DOHH2 (cell line): Measurements from ENCODE around the gene YIPF4.

ENCODE experiments used
- H3F3A ChIP-seq: fragments of 200-600 bp; sonication (generic), shearing (Covaris generic); 2 replicates; pipeline ENCODE4 v1.6.0; 2016; ENCODE audit warnings: antibody characterized with exemption, mild to moderate bottlenecking; ENCODE audit not compliant: control insufficient read depth, insufficient read depth
- H3K27ac ChIP-seq: fragments of 200-600 bp; sonication (generic); 2 replicates; pipeline ENCODE4 v1.5.1; 2014; ENCODE audit warnings: low read depth, mild to moderate bottlenecking, low read length, moderate library complexity
- H3K27me3 ChIP-seq: fragments of 200-600 bp; sonication (generic); 2 replicates; pipeline ENCODE4 v1.6.1; 2014; ENCODE audit warnings: mild to moderate bottlenecking, low read length, mixed read lengths; ENCODE audit not compliant: control insufficient read depth
- H3K36me3 ChIP-seq: fragments of 200-600 bp; sonication (generic); 2 replicates; pipeline ENCODE4 v1.6.1; 2014; ENCODE audit warnings: mild to moderate bottlenecking, low read length, moderate library complexity, mixed read lengths; ENCODE audit not compliant: control insufficient read depth
- H3K4me1 ChIP-seq: fragments of 200-600 bp; sonication (generic); 2 replicates; pipeline ENCODE4 v1.6.1; 2014; ENCODE audit warnings: mild to moderate bottlenecking, low read length, mixed read lengths; ENCODE audit not compliant: control insufficient read depth
- H3K4me2 ChIP-seq: fragments of 200-600 bp; sonication (generic); 2 replicates; pipeline ENCODE4 v1.6.0; 2014; ENCODE audit warnings: mild to moderate bottlenecking, low read length, moderate library complexity
- H3K4me3 ChIP-seq: fragments of 200-600 bp; sonication (generic); 2 replicates; pipeline ENCODE4 v1.5.1; 2014; ENCODE audit warnings: mild to moderate bottlenecking, low read length, mixed read lengths
- H3K79me2 ChIP-seq: fragments of 200-600 bp; sonication (generic); 2 replicates; pipeline ENCODE4 v1.6.1; 2014; ENCODE audit warnings: mild to moderate bottlenecking, low read length, mixed read lengths; ENCODE audit not compliant: control insufficient read depth
- H3K9me2 ChIP-seq: fragments of 200-600 bp; sonication (generic); replicated peaks from 2 replicates; pipeline ENCODE4 v1.6.1; 2014; ENCODE audit warnings: mild to moderate bottlenecking, low read length, mixed read lengths; ENCODE audit not compliant: control insufficient read depth
- H3K9me3 ChIP-seq: fragments of 200-600 bp; sonication (generic); 2 replicates; pipeline ENCODE4 v1.6.1; 2014; ENCODE audit warnings: antibody characterized with exemption, low read length, mixed read lengths; ENCODE audit not compliant: control insufficient read depth, insufficient read depth
- H4K20me1 ChIP-seq: fragments of 200-600 bp; sonication (generic); 2 replicates; pipeline ENCODE4 v1.6.0; 2014; ENCODE audit warnings: low read depth, mild to moderate bottlenecking, antibody characterized with exemption, low read length, moderate library complexity; ENCODE audit not compliant: control insufficient read depth, insufficient read depth
- EZH2phosphoT487 ChIP-seq: fragments of 200-600 bp; sonication (generic); IDR thresholded peaks from 2 replicates; pipeline ENCODE4 v1.6.1; 2017; ENCODE audit warnings: borderline replicate concordance, mild to moderate bottlenecking, antibody characterized with exemption, low read length, moderate library complexity, mixed read lengths
- TF ChIP-seq, protein P1 (sequence below): fragments of 200-600 bp; sonication (generic); IDR thresholded peaks from one replicate; pipeline ENCODE4 v1.5.1; 2014; ENCODE audit warnings: antibody characterized with exemption, mild to moderate bottlenecking, low read depth, low read length; ENCODE audit not compliant: poor library complexity, severe bottlenecking

Gene YIPF4

DNA sequence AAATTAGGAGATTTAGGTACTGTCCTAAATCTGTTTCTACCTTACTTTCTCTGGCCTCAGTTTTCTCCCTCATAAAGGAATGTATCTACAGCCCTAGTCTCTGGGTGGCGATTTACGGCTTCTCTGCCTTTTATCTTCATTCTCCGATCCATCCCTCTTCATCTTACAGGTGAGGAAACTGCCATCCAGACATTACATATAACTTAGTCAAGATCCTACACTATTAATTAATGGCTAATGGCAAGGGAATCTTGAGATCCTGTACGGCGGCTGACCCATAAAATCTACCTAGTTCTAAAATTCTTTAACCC lies 386 bp upstream of the YIPF4 start:
- peaks cover 42% of the 10 kb centered on the region for H3K79me2 ChIP-seq
- TF ChIP-seq, protein P1, sequence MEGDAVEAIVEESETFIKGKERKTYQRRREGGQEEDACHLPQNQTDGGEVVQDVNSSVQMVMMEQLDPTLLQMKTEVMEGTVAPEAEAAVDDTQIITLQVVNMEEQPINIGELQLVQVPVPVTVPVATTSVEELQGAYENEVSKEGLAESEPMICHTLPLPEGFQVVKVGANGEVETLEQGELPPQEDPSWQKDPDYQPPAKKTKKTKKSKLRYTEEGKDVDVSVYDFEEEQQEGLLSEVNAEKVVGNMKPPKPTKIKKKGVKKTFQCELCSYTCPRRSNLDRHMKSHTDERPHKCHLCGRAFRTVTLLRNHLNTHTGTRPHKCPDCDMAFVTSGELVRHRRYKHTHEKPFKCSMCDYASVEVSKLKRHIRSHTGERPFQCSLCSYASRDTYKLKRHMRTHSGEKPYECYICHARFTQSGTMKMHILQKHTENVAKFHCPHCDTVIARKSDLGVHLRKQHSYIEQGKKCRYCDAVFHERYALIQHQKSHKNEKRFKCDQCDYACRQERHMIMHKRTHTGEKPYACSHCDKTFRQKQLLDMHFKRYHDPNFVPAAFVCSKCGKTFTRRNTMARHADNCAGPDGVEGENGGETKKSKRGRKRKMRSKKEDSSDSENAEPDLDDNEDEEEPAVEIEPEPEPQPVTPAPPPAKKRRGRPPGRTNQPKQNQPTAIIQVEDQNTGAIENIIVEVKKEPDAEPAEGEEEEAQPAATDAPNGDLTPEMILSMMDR, result no peak
- TF ChIP-seq EZH2phosphoT487, result no peak
- H4K20me1 ChIP-seq, result no peaks in the 10 kb centered on the region
- peaks cover 15% of the 10 kb centered on the region for H3K4me1 ChIP-seq
- H3K9me2 ChIP-seq, result no peaks in the 10 kb centered on the region
- no peaks in the 10 kb centered on the region for H3K9me3 ChIP-seq
- peak overlapping the region; percentile 14; the same call in 1 of the 2 replicates for H3K27ac ChIP-seq
- H3K4me2 ChIP-seq, result peak overlapping the region; percentile 81
- H3K27me3 ChIP-seq, result no peaks in the 10 kb centered on the region
- peak overlapping the region; percentile 98 for H3K4me3 ChIP-seq
- no peaks in the 10 kb centered on the region for H3F3A ChIP-seq
- H3K36me3 ChIP-seq, result peaks cover 11% of the 10 kb centered on the region

DNA sequence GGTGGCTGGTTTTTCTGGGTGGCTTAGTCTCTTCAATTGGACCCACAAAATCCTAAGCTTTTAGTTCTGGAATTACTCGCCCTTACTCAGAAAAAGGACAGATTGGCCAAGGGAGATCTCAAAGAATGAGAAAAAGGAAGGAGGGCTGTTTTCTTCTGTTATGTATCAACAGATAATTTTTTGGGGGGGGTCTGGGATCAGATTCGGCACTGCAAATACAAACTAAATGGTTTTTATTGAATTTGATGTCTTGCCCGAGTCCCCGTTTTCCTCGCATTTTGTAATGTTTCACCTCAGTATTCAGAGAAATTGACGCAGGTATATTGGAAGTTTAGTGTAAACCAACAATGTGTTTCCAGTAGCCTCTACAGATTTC lies 762 bp downstream of the YIPF4 start:
- H3K27me3 ChIP-seq, result no peaks in the 10 kb centered on the region
- TF ChIP-seq, protein P1, result no peak
- TF ChIP-seq EZH2phosphoT487, result no peak
- 0 out of 2 replicates have a peak overlapping the region, but pooled peaks have one; percentile 25 for H3K27ac ChIP-seq
- H3K79me2 ChIP-seq, result peaks cover 46% of the 10 kb centered on the region
- no peaks in the 10 kb centered on the region for H3K9me3 ChIP-seq
- no peaks in the 10 kb centered on the region for H3K9me2 ChIP-seq
- no peaks in the 10 kb centered on the region for H3F3A ChIP-seq
- peak overlapping the region; percentile 98 for H3K4me3 ChIP-seq
- peak overlapping the region; percentile 81 for H3K4me2 ChIP-seq
- H3K36me3 ChIP-seq, result peaks cover 15% of the 10 kb centered on the region
- peaks cover 15% of the 10 kb centered on the region for H3K4me1 ChIP-seq
- H4K20me1 ChIP-seq, result no peaks in the 10 kb centered on the region

DNA sequence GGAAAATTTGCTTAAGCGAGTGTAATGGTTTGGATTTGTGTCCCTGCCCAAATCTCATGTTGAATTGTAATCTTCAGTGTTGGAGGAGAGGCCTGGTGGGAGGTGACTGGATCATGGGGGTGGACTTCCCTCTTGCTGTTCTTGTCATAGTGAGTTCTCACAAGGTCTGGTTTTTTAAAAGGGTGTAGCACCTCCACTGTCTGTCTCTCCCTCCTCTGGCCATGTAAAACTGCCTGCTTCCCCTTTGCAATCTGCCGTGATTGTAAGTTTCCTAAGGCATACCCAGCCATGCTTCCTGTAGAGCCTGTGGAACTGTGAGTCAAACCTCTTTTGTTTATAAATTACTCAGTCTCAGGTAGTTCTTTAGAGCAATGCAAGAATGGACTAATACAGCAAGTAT lies 6.6 kb downstream of the YIPF4 start:
- Histone ChIP-seq H3K9me3 (no peaks in the 10 kb centered on the region), H4K20me1 (no peaks in the 10 kb centered on the region; the same call in 1 of the 2 replicates), H3K4me2 (no peak overlapping the region), H3K9me2 (no peaks in the 10 kb centered on the region), H3K79me2 (peaks cover 67% of the 10 kb centered on the region), H3F3A (no peaks in the 10 kb centered on the region), H3K36me3 (peaks cover 18% of the 10 kb centered on the region), H3K27ac (no peak overlapping the region), H3K4me1 (peaks cover 7% of the 10 kb centered on the region), H3K27me3 (no peaks in the 10 kb centered on the region), H3K4me3 (no peak overlapping the region)
- TF ChIP-seq, protein P1, result no peak
- TF ChIP-seq EZH2phosphoT487, result no peak
